Measurements from ENCODE around the gene INTS14.

GRCh38 chr15:65598468-65598867 is 12.5 kb downstream of the INTS14 start:
- TF ChIP-seq TAF1 (IDR thresholded peaks at IDR 0.05; ENCODE audit: borderline replicate concordance, low read depth, low read length) (no peak), POLR2A (IDR thresholded peaks at IDR 0.05; ENCODE audit: low read depth, low read length) (no peak)
